Measurements from ENCODE around the gene AGGF1.

GRCh38 chr5:77087484-77088261 is 57.5 kb downstream of the AGGF1 start:
- TF ChIP-seq POLR2A (IDR thresholded peaks at IDR 0.05; ENCODE audit: low read length) (no peak), GATA1 (IDR thresholded peaks at IDR 0.05; ENCODE audit: low read depth, low read length) (no peak)
